SK-N-MC (cell line): ENCODE results near the gene PPP1R2C.

Source experiments
- EZH2 ChIP-seq: fragments of 200-600 bp; sonication (generic); IDR thresholded peaks from one replicate; pipeline ENCODE4 v1.6.1; 2017; ENCODE audit warnings: antibody characterized with exemption
- FOXP2 ChIP-seq: optimal IDR thresholded peaks from 2 replicates; pipeline ENCODE3; 2011; ENCODE audit warnings: mild to moderate bottlenecking, moderate library complexity; ENCODE audit not compliant: insufficient read depth; ENCODE audit errors: extremely low read length, control extremely low read depth
- POLR2AphosphoS5 ChIP-seq: IDR thresholded peaks from 2 replicates; pipeline ENCODE4 v1.6.1; 2012; ENCODE audit warnings: mild to moderate bottlenecking, low read depth, low read length, borderline replicate concordance

DNA sequence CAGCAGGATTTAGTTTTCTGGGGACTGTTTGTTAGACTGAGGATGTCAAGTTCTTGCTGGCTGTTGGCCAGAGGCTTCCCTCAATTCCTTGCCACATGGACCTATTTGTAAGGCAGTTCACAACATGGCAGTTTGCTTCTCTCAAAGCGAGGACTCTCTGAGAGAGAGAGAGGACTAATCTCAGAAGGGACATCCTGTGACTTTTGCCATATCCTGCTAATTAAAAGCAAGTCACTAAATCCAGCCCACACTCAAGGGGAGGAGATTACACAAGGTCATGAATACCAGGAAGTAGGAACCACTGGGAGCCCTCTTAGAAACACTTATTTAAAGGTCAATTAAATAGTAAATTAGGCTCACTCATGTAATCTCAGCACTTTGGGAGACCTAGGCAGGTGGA is 38.2 kb downstream of the PPP1R2C start:
- TF ChIP-seq POLR2AphosphoS5 (no peak), EZH2 (no peak), FOXP2 (no peak)
